Trophoblast cell (in vitro differentiated cells and primary cell): ENCODE results near the gene SKIDA1.

Experiments used
- DNase-seq, 2 donors: peaks; one replicate each; pipeline ENCODE4 v3.0.0-alpha.2; 2016
- H2AFZ ChIP-seq: 2 replicates; pipeline ENCODE4 v1.6.1; 2013; ENCODE audit warnings: low read length, moderate library complexity, mild to moderate bottlenecking; ENCODE audit not compliant: insufficient read depth, poor library complexity
- H2AK5ac ChIP-seq: 2 replicates; pipeline ENCODE4 v1.6.1; 2013; ENCODE audit warnings: mild to moderate bottlenecking, low read length
- H2BK120ac ChIP-seq: 2 replicates; pipeline ENCODE4 v1.6.1; 2013; ENCODE audit warnings: low read length, mild to moderate bottlenecking, moderate library complexity; ENCODE audit not compliant: insufficient read depth, poor library complexity
- H2BK12ac ChIP-seq: 2 replicates; pipeline ENCODE4 v1.6.1; 2013; ENCODE audit warnings: mild to moderate bottlenecking, low read length, moderate library complexity
- H2BK5ac ChIP-seq: 2 replicates; pipeline ENCODE4 v1.6.1; 2013; ENCODE audit warnings: low read length, low read depth, moderate library complexity, mild to moderate bottlenecking; ENCODE audit not compliant: poor library complexity
- H3K14ac ChIP-seq: 2 replicates; pipeline ENCODE4 v1.6.1; 2013; ENCODE audit warnings: mild to moderate bottlenecking, low read length
- H3K18ac ChIP-seq: 2 replicates; pipeline ENCODE4 v1.6.1; 2013; ENCODE audit warnings: mild to moderate bottlenecking, low read length
- H3K23ac ChIP-seq: 2 replicates; pipeline ENCODE4 v1.6.1; 2013; ENCODE audit warnings: low read length
- H3K27ac ChIP-seq: 2 replicates; pipeline ENCODE4 v1.5.1; 2013; ENCODE audit warnings: low read depth, mild to moderate bottlenecking, inconsistent platforms, low read length, moderate library complexity
- H3K27me3 ChIP-seq: 2 replicates; pipeline ENCODE4 v1.6.1; 2013; ENCODE audit warnings: inconsistent platforms, mild to moderate bottlenecking, low read length, moderate library complexity; ENCODE audit not compliant: insufficient read depth
- H3K36me3 ChIP-seq, 2 experiments: 1 replicate in 1 of 2; 2 replicates in 1 of 2; pipeline ENCODE4 v1.6.1; 2013; ENCODE audit warnings: low read length in 2 of 2, mild to moderate bottlenecking in 2 of 2, moderate library complexity in 1 of 2; ENCODE audit not compliant: insufficient read depth in 2 of 2, control insufficient read depth in 1 of 2
- H3K4ac ChIP-seq: 2 replicates; pipeline ENCODE4 v1.6.1; 2013; ENCODE audit warnings: low read depth, mild to moderate bottlenecking, low read length, moderate library complexity
- H3K4me1 ChIP-seq, 2 experiments: 1 replicate in 1 of 2; 2 replicates in 1 of 2; pipeline ENCODE4 v1.6.1; 2013; ENCODE audit warnings: low read length in 2 of 2, mild to moderate bottlenecking in 2 of 2, moderate library complexity in 1 of 2; ENCODE audit not compliant: insufficient read depth in 2 of 2, control insufficient read depth in 1 of 2
- H3K4me2 ChIP-seq: 2 replicates; pipeline ENCODE4 v1.6.1; 2013; ENCODE audit warnings: inconsistent platforms, mild to moderate bottlenecking, low read length, moderate library complexity
- H3K4me3 ChIP-seq: 2 replicates; pipeline ENCODE4 v1.5.1; 2013; ENCODE audit warnings: mild to moderate bottlenecking, low read depth, low read length, inconsistent platforms
- H3K79me1 ChIP-seq: one replicate; pipeline ENCODE4 v1.6.1; 2013; ENCODE audit warnings: low read length
- H3K79me2 ChIP-seq: 2 replicates; pipeline ENCODE4 v1.6.1; 2013; ENCODE audit warnings: low read length, mild to moderate bottlenecking; ENCODE audit not compliant: control insufficient read depth, insufficient read depth, poor library complexity
- H3K9ac ChIP-seq: 2 replicates; pipeline ENCODE4 v1.6.1; 2013; ENCODE audit warnings: mild to moderate bottlenecking, low read length
- H3K9me3 ChIP-seq: 2 replicates; pipeline ENCODE4 v1.6.1; 2013; ENCODE audit warnings: low read depth, mild to moderate bottlenecking, control low read depth, inconsistent platforms, low read length; ENCODE audit not compliant: insufficient read depth
- H4K12ac ChIP-seq: 2 replicates; pipeline ENCODE4 v1.6.1; 2013; ENCODE audit warnings: low read depth, mild to moderate bottlenecking, low read length, moderate library complexity
- H4K8ac ChIP-seq: 2 replicates; pipeline ENCODE4 v1.6.1; 2013; ENCODE audit warnings: low read depth, mild to moderate bottlenecking, low read length, moderate library complexity
- H4K91ac ChIP-seq: one replicate; pipeline ENCODE4 v1.6.1; 2013; ENCODE audit warnings: low read depth, mild to moderate bottlenecking, low read length, moderate library complexity
- WGBS: extraction: QIAGEN DNeasy Blood & Tissue Kit; methylation state at CpG from one replicate; pipeline ENCODE4 v1.1.7; 2013; ENCODE audit warnings: missing lambda C conversion rate; ENCODE audit not compliant: insufficient read length, insufficient coverage; ENCODE audit errors: extremely low coverage; 5-methylcytosine and 5-hydroxymethylcytosine counted together

SKIDA1 gene

DNA sequence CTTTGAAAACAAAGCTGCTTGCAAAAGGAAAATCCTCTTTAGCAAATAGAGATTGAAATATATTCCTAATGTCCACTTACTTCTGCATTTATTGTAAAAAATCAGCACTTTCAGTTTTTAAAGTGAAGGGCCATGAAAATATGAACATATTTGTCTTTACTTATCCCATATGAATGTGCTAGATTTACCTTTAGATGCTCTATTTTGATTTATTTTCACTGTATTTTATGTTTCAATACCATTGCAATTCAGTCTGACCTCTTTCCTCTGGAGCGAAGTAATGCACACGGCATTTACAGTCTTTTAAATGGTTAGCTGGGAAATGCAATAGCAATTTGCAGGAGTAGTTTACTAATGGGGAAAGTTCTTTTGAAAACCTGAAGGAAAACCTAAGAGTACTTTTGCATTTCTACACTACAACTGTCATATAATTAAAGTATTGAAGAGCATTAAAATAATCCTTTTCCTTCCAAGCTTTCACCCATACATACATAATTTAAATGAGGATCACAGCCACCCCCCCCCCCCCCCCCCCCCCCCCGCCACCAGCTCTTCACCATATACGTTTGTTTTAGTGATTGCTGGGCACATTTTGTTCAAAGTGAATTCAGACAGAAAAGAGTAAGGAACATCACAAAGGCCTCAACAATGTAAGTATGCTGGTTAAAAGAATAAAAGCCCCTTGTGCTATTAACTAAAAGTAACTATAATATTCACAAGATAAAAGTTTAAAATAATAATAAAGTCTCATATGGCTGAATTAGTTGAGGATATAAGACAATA is 3.5 kb downstream of the SKIDA1 start:
- Histone ChIP-seq H2BK120ac (no peak overlapping the region), H3K36me3 (no peaks in the 10 kb centered on the region), H4K8ac (no peak overlapping the region), H3K9ac (no peak overlapping the region), H3K79me1 (peaks cover 45% of the 10 kb centered on the region), H2BK5ac (no peak overlapping the region), H3K79me2 (peaks cover 14% of the 10 kb centered on the region), H3K18ac (no peak overlapping the region), H3K4me3 (no peak overlapping the region), H4K91ac (no peak overlapping the region), H3K14ac (no peak overlapping the region), H4K12ac (no peak overlapping the region), H3K4ac (no peak overlapping the region), H2AFZ (no peak overlapping the region), H2BK12ac (no peak overlapping the region), H3K9me3 (peaks cover 3% of the 10 kb centered on the region), H3K27ac (no peak overlapping the region), H2AK5ac (no peak overlapping the region), H3K27me3 (no peaks in the 10 kb centered on the region), H3K4me1 (peaks cover 2 to 4% of the 10 kb centered on the region in 2 experiments), H3K23ac (no peak overlapping the region), H3K4me2 (no peak overlapping the region)
- DNase-seq, result no peak
- no CpG with 5 or more reads among the region's 4 CpGs for WGBS

DNA sequence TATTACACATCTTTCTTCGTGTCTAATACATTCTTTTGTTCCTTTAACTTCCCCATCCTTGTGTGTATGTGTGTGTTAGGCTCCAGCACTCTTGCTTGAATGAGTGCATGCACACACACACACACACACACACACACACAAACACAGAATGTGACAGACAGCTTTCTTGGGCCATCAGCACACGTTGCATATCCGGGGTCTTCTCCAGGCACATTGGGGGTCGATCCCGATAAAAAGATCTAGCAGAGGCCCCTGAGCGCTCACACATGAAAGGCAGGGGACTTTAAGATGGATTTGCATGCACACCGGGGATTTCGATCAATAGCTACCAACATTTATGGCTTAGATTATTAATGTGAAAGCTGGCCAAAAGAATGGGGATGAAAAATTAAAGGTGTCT is 4.5 kb downstream of the SKIDA1 start:
- Histone ChIP-seq H4K8ac (no peak overlapping the region), H3K4me2 (no peak overlapping the region), H2BK5ac (no peak overlapping the region), H3K9ac (no peak overlapping the region), H3K23ac (no peak overlapping the region), H3K14ac (no peak overlapping the region), H3K4me1 (peaks cover 2 to 4% of the 10 kb centered on the region in 2 experiments), H4K91ac (no peak overlapping the region), H2BK12ac (peak overlapping the region; percentile 8), H4K12ac (no peak overlapping the region), H3K79me2 (peaks cover 12% of the 10 kb centered on the region), H3K9me3 (peaks cover 3% of the 10 kb centered on the region), H3K27me3 (no peaks in the 10 kb centered on the region), H2BK120ac (peak overlapping the region; percentile 2), H3K79me1 (peaks cover 44% of the 10 kb centered on the region), H3K36me3 (no peaks in the 10 kb centered on the region), H2AFZ (no peak overlapping the region), H2AK5ac (no peak overlapping the region), H3K4me3 (no peak overlapping the region), H3K27ac (no peak overlapping the region), H3K18ac (no peak overlapping the region), H3K4ac (no peak overlapping the region)
- DNase-seq, result no peak
- WGBS, result 91% methylated on average over 1 of the region's 8 CpGs

GRCh38 chr10:21520509-21520908 is 5.0 kb downstream of the SKIDA1 start:
- Histone ChIP-seq H2AK5ac (no peak overlapping the region), H3K23ac (no peak overlapping the region), H3K14ac (no peak overlapping the region), H2BK120ac (no peak overlapping the region), H3K36me3 (no peaks in the 10 kb centered on the region), H3K79me1 (peaks cover 44% of the 10 kb centered on the region), H3K79me2 (peaks cover 11% of the 10 kb centered on the region), H3K27ac (no peak overlapping the region), H4K8ac (no peak overlapping the region), H3K9ac (no peak overlapping the region), H3K27me3 (no peaks in the 10 kb centered on the region), H3K4me1 (peaks cover 2 to 4% of the 10 kb centered on the region in 2 experiments), H3K4me2 (no peak overlapping the region), H2BK5ac (no peak overlapping the region), H4K12ac (no peak overlapping the region), H3K9me3 (peaks cover 3% of the 10 kb centered on the region), H3K18ac (no peak overlapping the region), H3K4ac (no peak overlapping the region), H2AFZ (no peak overlapping the region), H4K91ac (no peak overlapping the region), H2BK12ac (no peak overlapping the region), H3K4me3 (no peak overlapping the region)
- no peak for DNase-seq

DNA sequence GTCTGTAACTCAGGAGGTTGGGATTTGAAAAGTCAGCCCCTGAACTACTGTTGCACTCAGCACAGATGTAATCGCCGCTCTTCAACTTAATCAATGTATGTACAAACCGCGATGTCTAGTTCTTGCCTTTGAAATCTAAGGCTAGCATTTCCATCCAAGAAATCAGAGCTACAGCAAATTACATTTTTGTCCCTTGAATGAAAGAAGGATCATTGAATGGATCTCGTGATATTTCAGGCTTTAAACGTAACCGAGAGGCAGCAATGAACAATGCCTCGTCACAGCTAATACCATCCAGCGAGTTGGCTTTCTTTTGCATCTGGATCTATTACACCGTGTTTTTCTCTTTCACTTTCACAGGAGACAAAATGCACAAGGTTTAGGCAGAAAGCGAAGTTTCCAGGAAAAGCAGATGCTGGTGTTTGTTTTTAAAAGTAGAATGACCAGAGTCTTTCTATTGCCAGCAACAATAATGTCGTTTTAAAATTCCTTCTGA is 5.5 kb downstream of the SKIDA1 start:
- Histone ChIP-seq H4K12ac (no peak overlapping the region), H3K79me2 (peaks cover 13% of the 10 kb centered on the region), H3K36me3 (no peaks in the 10 kb centered on the region), H3K4me2 (peak overlapping the region; percentile 95), H2BK5ac (no peak overlapping the region), H3K4me3 (no peak overlapping the region), H3K27me3 (no peaks in the 10 kb centered on the region), H3K79me1 (peaks cover 43% of the 10 kb centered on the region), H2AFZ (no peak overlapping the region), H3K14ac (no peak overlapping the region), H2BK12ac (no peak overlapping the region), H4K8ac (peak overlapping the region; percentile 40), H4K91ac (no peak overlapping the region), H3K4ac (no peak overlapping the region), H2AK5ac (no peak overlapping the region), H2BK120ac (no peak overlapping the region), H3K9me3 (peaks cover 3% of the 10 kb centered on the region), H3K27ac (peak overlapping the region; percentile 1), H3K18ac (no peak overlapping the region), H3K4me1 (peaks cover 2 to 4% of the 10 kb centered on the region in 2 experiments), H3K23ac (no peak overlapping the region), H3K9ac (no peak overlapping the region)
- DNase-seq, result peak in 1 of 2 donors; percentile 36
- no CpG with 5 or more reads among the region's 12 CpGs for WGBS
